B cell (primary cell): ENCODE measurements around the gene UCP2. TPM values are rescaled to one million over a fixed set of nuclear protein-coding genes. Genes with fewer than 3 reads are reported as not detected.

Experiments
- ATAC-seq: fragments of 200-7000 bp; cut with Tn5 transposase; one replicate; pipeline ENCODE4 v1.10.0; 2021; ENCODE audit warnings: low read depth, mild to moderate bottlenecking, moderate number of reproducible peaks, moderate library complexity
- CTCF ChIA-PET: fragments of 350-600 bp; sonication (Branson Sonifier 250); formaldehyde crosslinking; loops from one replicate; lab custom pipeline; 2021; ENCODE audit warnings: antibody characterized with exemption, inconsistent platforms; lab: Charles Lee
- POLR2A ChIA-PET: fragments of 350-600 bp; sonication (Branson Sonifier 250); formaldehyde crosslinking; loops from one replicate; lab custom pipeline; 2021; ENCODE audit warnings: antibody characterized with exemption; lab: Charles Lee
- DNase-seq: peaks from one replicate; pipeline ENCODE4 v3.0.0; 2013
- H2AFZ ChIP-seq: 2 replicates; pipeline ENCODE4 v1.6.1; 2012; ENCODE audit warnings: mild to moderate bottlenecking, low read depth, low read length; ENCODE audit not compliant: insufficient read depth, poor library complexity, severe bottlenecking
- H3K27ac ChIP-seq, 2 donors: 1 replicate in 1 of 2; 2 replicates in 1 of 2; pipeline ENCODE4 v1.5.1; 2012 to 2013; ENCODE audit warnings: low read length in 2 of 2, mild to moderate bottlenecking in 2 of 2, moderate library complexity in 1 of 2
- H3K27me3 ChIP-seq, 4 experiments: fragments of 200-600 bp in 1 of 4; sonication (generic) in 1 of 4; replicated peaks in 1 of 4; 1 replicate in 2 of 4; 2 replicates in 2 of 4; pipeline versions ENCODE4 v1.6.1 to v1.7.0; 2013 to 2016; ENCODE audit warnings: low read length in 3 of 4, mild to moderate bottlenecking in 2 of 4, mixed read lengths in 1 of 4, moderate library complexity in 1 of 4; ENCODE audit not compliant: insufficient read depth in 4 of 4, control insufficient read depth in 3 of 4; ENCODE audit errors: control extremely low read depth in 1 of 4
- H3K36me3 ChIP-seq, 2 experiments: replicated peaks in 1 of 2; 1 replicate in 1 of 2; 2 replicates in 1 of 2; pipeline versions ENCODE4 v1.6.1 to v1.7.1; 2013; ENCODE audit warnings: low read length in 1 of 2; ENCODE audit not compliant: insufficient read depth in 2 of 2, control insufficient read depth in 1 of 2; ENCODE audit errors: control extremely low read depth in 1 of 2, extremely low read depth in 1 of 2
- H3K4me1 ChIP-seq, 2 donors: fragments of 200-600 bp in 1 of 2; sonication (generic) in 1 of 2; 1 replicate in 1 of 2; 2 replicates in 1 of 2; pipeline versions ENCODE4 v1.5.1 to v1.6.1; 2013 to 2017; ENCODE audit warnings: low read length in 2 of 2; ENCODE audit not compliant: control insufficient read depth in 2 of 2, insufficient read depth in 2 of 2
- H3K4me2 ChIP-seq: replicated peaks from 2 replicates; pipeline ENCODE3; 2012; ENCODE audit warnings: mild to moderate bottlenecking, low read depth, low read length; ENCODE audit not compliant: poor library complexity, severe bottlenecking
- H3K4me3 ChIP-seq, 5 experiments: fragments of 200-600 bp in 1 of 5; sonication (generic) in 1 of 5; 1 replicate in 3 of 5; 2 replicates in 2 of 5; pipeline versions ENCODE4 v1.5.1 to v1.7.0; 2011 to 2016; ENCODE audit warnings: low read length in 4 of 5, mild to moderate bottlenecking in 4 of 5, low read depth in 2 of 5, control low read depth in 1 of 5, moderate library complexity in 1 of 5; ENCODE audit not compliant: insufficient read depth in 1 of 5; ENCODE audit errors: control extremely low read depth in 1 of 5, extremely low read depth in 1 of 5
- H3K79me2 ChIP-seq: fragments of 200-600 bp; sonication (generic); one replicate; pipeline ENCODE4 v1.6.0; 2016; ENCODE audit warnings: low read length; ENCODE audit not compliant: control insufficient read depth, insufficient read depth
- H3K9ac ChIP-seq: fragments of 200-600 bp; sonication (generic); 2 replicates; pipeline ENCODE4 v1.6.1; 2017; ENCODE audit warnings: mild to moderate bottlenecking, low read length, moderate library complexity
- H3K9me3 ChIP-seq, 3 donors: one replicate each; pipeline versions ENCODE4 v1.6.1 to v1.7.1; 2013; ENCODE audit warnings: low read length in 2 of 3; ENCODE audit not compliant: control insufficient read depth in 2 of 3, insufficient read depth in 1 of 3; ENCODE audit errors: control extremely low read depth in 1 of 3
- H4K20me1 ChIP-seq: 2 replicates; pipeline ENCODE4 v1.6.0; 2012; ENCODE audit warnings: mild to moderate bottlenecking, low read length; ENCODE audit not compliant: insufficient read depth, control insufficient read depth, poor library complexity, severe bottlenecking
- H3K27ac Mint-ChIP-seq: one replicate; pipeline ENCODE4 v1.8.0; 2021; ENCODE audit warnings: mixed read lengths
- H3K27me3 Mint-ChIP-seq: one replicate; pipeline ENCODE4 v1.8.0; 2021; ENCODE audit warnings: mixed read lengths
- H3K4me1 Mint-ChIP-seq: one replicate; pipeline ENCODE4 v1.8.0; 2021; ENCODE audit warnings: mixed read lengths
- H3K4me3 Mint-ChIP-seq: one replicate; pipeline ENCODE4 v1.8.0; 2021; ENCODE audit warnings: mixed read lengths
- H3K9me3 Mint-ChIP-seq: one replicate; pipeline ENCODE4 v1.8.0; 2022; ENCODE audit warnings: mixed read lengths; ENCODE audit not compliant: insufficient read depth
- EZH2 ChIP-seq: IDR thresholded peaks from 2 replicates; pipeline ENCODE4 v1.6.1; 2012; ENCODE audit warnings: borderline replicate concordance, low read depth, mild to moderate bottlenecking, moderate library complexity, low read length; ENCODE audit not compliant: insufficient read depth, poor library complexity, severe bottlenecking
- WGBS: methylation state at CpG from one replicate; pipeline ENCODE4 v1.1.5; 2013; ENCODE audit warnings: missing lambda C conversion rate; ENCODE audit not compliant: insufficient coverage; 5-methylcytosine and 5-hydroxymethylcytosine counted together
- intact Hi-C: fragments of 100-400 bp; cut with micrococcal nuclease; formaldehyde crosslinking; loops from one replicate; pipeline ENCODE4 v1.10.0; 2022
- polyA plus RNA-seq: library from polyadenylated mRNA; depleted of rRNA; stranded (reverse); fragments of >200 nt; gene quantifications from 2 replicates; pipeline ENCODE4 v1.2.3, GENCODE V29; 2012
- total RNA-seq, 2 donors: library from RNA; stranded (reverse); fragments of 120-200 nt in 1 of 2; gene quantifications; 1 replicate in 1 of 2; 2 replicates in 1 of 2; pipeline versions ENCODE4 v1.2.3 to v1.2.4, GENCODE V29; 2013 to 2022
- TF ChIP-seq, protein P1 (sequence below): fragments of 200-600 bp; IDR thresholded peaks from one replicate; pipeline ENCODE4 v1.8.0; 2022; ENCODE audit warnings: antibody characterized with exemption, mild to moderate bottlenecking

UCP2 gene
- total and polyA plus RNA-seq, 2 donors (not counting 1 experiment from before 2014, with no cell fraction given), result 613 to 697 TPM

DNA sequence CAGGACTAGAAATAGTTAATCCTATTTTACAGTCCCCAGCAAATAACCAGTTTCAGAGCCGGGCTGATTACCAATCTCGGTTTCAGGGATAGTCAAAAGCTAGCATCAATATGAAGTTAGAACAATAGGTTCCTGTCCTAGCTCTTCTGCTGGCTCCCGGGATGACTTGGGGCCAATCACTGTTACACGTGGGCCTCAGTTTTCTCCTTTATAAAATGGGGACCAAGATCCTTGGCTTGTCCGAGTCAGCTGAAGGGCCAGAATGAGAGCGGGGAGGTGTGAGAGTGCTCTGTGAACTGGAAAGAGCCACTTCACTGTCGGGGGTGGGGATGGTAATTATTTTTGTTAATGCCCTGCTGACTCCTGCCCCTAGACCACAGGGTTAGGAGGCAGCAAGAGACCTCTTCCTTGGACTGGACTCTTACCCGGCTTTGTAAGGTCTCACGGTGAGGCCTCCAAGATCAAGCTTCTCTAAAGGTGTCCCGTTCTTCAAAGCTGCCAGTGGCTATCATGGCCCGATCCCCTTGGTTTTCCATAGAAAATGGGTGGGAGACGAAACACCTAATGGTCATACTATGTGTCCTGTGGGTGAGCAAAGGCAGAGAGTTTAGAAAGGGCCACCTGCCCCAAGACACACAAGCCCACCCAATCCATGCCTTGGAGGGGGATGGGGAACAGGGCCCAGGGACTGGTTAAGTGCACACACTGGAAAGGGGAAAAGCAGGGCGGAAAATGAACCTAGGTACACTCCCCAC, 1.4 kb downstream of the UCP2 start:
- TF ChIP-seq EZH2, result no peak
- TF ChIP-seq, protein P1, sequence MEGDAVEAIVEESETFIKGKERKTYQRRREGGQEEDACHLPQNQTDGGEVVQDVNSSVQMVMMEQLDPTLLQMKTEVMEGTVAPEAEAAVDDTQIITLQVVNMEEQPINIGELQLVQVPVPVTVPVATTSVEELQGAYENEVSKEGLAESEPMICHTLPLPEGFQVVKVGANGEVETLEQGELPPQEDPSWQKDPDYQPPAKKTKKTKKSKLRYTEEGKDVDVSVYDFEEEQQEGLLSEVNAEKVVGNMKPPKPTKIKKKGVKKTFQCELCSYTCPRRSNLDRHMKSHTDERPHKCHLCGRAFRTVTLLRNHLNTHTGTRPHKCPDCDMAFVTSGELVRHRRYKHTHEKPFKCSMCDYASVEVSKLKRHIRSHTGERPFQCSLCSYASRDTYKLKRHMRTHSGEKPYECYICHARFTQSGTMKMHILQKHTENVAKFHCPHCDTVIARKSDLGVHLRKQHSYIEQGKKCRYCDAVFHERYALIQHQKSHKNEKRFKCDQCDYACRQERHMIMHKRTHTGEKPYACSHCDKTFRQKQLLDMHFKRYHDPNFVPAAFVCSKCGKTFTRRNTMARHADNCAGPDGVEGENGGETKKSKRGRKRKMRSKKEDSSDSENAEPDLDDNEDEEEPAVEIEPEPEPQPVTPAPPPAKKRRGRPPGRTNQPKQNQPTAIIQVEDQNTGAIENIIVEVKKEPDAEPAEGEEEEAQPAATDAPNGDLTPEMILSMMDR, result no peak
- H3K9me3 Mint-ChIP-seq, result no peaks in the 10 kb centered on the region
- H3K27ac Mint-ChIP-seq, result peak overlapping the region; percentile 99
- Histone ChIP-seq H3K27me3 (no peaks in the 10 kb centered on the region), H3K9ac (peak overlapping the region; percentile 97), H3K4me2 (peak overlapping the region; percentile 96), H2AFZ (no peak overlapping the region), H3K79me2 (peaks cover 65% of the 10 kb centered on the region), H3K4me1 (peaks cover 54 to 68% of the 10 kb centered on the region in 2 donors), H3K27ac (peak overlapping the region; percentile 94 to 99), H3K4me3 (peak overlapping the region; percentile 86 to 100 (median 96)), H4K20me1 (peaks cover 54% of the 10 kb centered on the region), H3K9me3 (no peaks in the 10 kb centered on the region), H3K36me3 (peaks cover 24 to 53% of the 10 kb centered on the region in 2 experiments)
- CTCF ChIA-PET, result interaction anchor here (0.8 to 7.4 kb wide), 11 partner anchors 13 to 190 kb away, joined by 3 to 97 read pairs (median 6); partner anchors contain the start of genes C2CD3 and PPME1
- ATAC-seq, result no peak
- POLR2A ChIA-PET, result interaction anchor here (0.6 to 8.8 kb wide), 12 partner anchors 11 to 757 kb away, joined by 3 to 155 read pairs (median 14); partner anchors contain the start of genes C2CD3 and PPME1
- H3K4me1 Mint-ChIP-seq, result peaks cover 68% of the 10 kb centered on the region
- peak; percentile 32 for DNase-seq
- 31% methylated on average over 7 of the region's 13 CpGs for WGBS
- intact Hi-C loops, result loop anchor here (5.0 kb wide), 1 partner anchor 1759 kb away; the partner anchor contains the start of gene INPPL1
- no peaks in the 10 kb centered on the region for H3K27me3 Mint-ChIP-seq
- peak overlapping the region; percentile 99 for H3K4me3 Mint-ChIP-seq
